ENCODE results near the gene VWA8.

- no peak for TF ChIP-seq POLR2A (IDR thresholded peaks at IDR 0.05)
- TF ChIP-seq, protein P1, sequence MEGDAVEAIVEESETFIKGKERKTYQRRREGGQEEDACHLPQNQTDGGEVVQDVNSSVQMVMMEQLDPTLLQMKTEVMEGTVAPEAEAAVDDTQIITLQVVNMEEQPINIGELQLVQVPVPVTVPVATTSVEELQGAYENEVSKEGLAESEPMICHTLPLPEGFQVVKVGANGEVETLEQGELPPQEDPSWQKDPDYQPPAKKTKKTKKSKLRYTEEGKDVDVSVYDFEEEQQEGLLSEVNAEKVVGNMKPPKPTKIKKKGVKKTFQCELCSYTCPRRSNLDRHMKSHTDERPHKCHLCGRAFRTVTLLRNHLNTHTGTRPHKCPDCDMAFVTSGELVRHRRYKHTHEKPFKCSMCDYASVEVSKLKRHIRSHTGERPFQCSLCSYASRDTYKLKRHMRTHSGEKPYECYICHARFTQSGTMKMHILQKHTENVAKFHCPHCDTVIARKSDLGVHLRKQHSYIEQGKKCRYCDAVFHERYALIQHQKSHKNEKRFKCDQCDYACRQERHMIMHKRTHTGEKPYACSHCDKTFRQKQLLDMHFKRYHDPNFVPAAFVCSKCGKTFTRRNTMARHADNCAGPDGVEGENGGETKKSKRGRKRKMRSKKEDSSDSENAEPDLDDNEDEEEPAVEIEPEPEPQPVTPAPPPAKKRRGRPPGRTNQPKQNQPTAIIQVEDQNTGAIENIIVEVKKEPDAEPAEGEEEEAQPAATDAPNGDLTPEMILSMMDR (IDR thresholded peaks at IDR 0.05): no peak
These were observed 329.5 kb downstream of the VWA8 start for GRCh38 chr13:41631296-41631965.
